Measurements from ENCODE around the gene FYB1.

DNA sequence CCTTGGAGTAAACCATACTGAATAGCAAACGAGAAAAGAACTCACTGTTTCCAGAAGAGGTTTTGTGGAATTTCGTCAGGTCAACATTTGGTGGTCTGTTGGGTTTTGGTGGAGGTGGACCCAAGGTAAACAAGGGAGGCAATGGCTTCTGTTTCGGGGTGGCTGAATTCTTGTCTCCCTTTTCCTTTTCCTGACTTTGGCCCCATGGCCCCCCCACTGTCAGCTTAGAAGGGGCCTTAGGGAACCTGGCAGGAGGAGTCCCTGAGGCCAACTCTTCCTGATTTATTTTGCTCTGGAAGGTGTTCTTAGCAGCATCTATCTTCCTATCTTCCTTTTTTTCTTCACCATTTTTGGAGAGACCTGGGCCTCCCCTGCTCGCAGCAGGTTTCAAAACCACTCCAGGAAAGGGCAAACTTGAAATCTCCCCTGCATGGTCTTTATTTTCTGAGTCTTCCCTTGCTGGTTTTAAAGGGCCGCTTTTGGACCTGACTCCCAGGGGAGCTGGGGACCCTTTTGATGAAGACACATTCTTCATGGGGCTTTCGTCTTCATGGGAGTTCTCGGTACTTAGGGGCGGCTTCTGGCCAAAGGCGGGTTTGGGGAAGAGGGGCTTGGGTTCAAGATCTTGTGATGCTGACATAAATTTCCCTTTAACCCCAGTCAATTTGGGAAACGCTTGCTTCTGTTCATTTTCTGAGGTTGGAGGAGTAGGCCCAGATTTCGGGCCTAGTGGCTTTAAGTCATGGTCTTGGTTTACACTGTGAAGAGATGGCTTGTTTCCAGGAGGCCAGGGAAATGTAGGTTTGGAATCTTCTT, 17.4 kb downstream of the FYB1 start:
- TF ChIP-seq POLR2AphosphoS5 (IDR thresholded peaks at IDR 0.05; ENCODE audit: borderline replicate concordance, low read depth, low read length) (no peak), EZH2 (IDR thresholded peaks at IDR 0.05) (no peak)
